ENCODE measurements around the gene ERICH3.

Gene ERICH3

GRCh38 chr1:74586253-74586897, 87.2 kb downstream of the ERICH3 start:
- FAIRE-seq: peak; percentile 94

GRCh38 chr1:74584185-74584584, 89.4 kb downstream of the ERICH3 start:
- no peak for FAIRE-seq

- FAIRE-seq: no peak
These were observed 90.2 kb downstream of the ERICH3 start for GRCh38 chr1:74583397-74583796.

GRCh38 chr1:74579425-74579824, 94.2 kb downstream of the ERICH3 start:
- FAIRE-seq: no peak

GRCh38 chr1:74578101-74578500, 95.5 kb downstream of the ERICH3 start:
- no peak for FAIRE-seq

GRCh38 chr1:74571891-74572290, 101.7 kb downstream of the ERICH3 start:
- FAIRE-seq: no peak

- FAIRE-seq: no peak
These were observed 102.1 kb downstream of the ERICH3 start for GRCh38 chr1:74571493-74571800.

GRCh38 chr1:74570797-74571492, 102.6 kb downstream of the ERICH3 start:
- FAIRE-seq: no peak

GRCh38 chr1:74549932-74550331, 123.7 kb downstream of the ERICH3 start:
- FAIRE-seq: no peak

- no peak for FAIRE-seq
These were observed 124.4 kb downstream of the ERICH3 start for GRCh38 chr1:74548961-74549750.

- FAIRE-seq: no peak
These were observed 127.8 kb downstream of the ERICH3 start for GRCh38 chr1:74545821-74546220.

GRCh38 chr1:74534241-74534640, 139.4 kb downstream of the ERICH3 start:
- FAIRE-seq: no peak

GRCh38 chr1:74531796-74532195, 141.8 kb downstream of the ERICH3 start:
- no peak for FAIRE-seq

GRCh38 chr1:74530892-74531291, 142.7 kb downstream of the ERICH3 start:
- no peak for FAIRE-seq

- FAIRE-seq: no peak
These were observed 145.5 kb downstream of the ERICH3 start for GRCh38 chr1:74528123-74528522.

- FAIRE-seq: no peak
These were observed 146.9 kb downstream of the ERICH3 start for GRCh38 chr1:74526708-74527107.

GRCh38 chr1:74523873-74524480, 149.6 kb downstream of the ERICH3 start:
- FAIRE-seq: no peak

GRCh38 chr1:74522148-74522547, 151.4 kb downstream of the ERICH3 start:
- no peak for FAIRE-seq
